GM18858 (cell line): ENCODE measurements around the gene PPFIBP1.
"Not testable (repeated sequence)": the region's sequence is repeated elsewhere in the genome, so short reads cannot be mapped to it uniquely, and the experiment has no call there.

Source experiments
- ATAC-seq: cut with Tn5 transposase; IDR thresholded peaks from one replicate; pipeline ENCODE4 v1.9.1; 2021; ENCODE audit not compliant: unreplicated experiment

Gene PPFIBP1

GRCh38 chr12:27541031-27541719 is 17.2 kb downstream of the PPFIBP1 start:
- no peak for ATAC-seq

- ATAC-seq, result no peak
Observed at GRCh38 chr12:27542628-27543027, 18.6 kb downstream of the PPFIBP1 start.

- ATAC-seq, result not testable (repeated sequence)
Observed at GRCh38 chr12:27544858-27545257, 20.9 kb downstream of the PPFIBP1 start.

GRCh38 chr12:27545665-27546064 is 21.7 kb downstream of the PPFIBP1 start:
- no peak for ATAC-seq

GRCh38 chr12:27547592-27547991 is 23.6 kb downstream of the PPFIBP1 start:
- ATAC-seq, result no peak

GRCh38 chr12:27548301-27549199 is 24.5 kb downstream of the PPFIBP1 start:
- no peak for ATAC-seq

- no peak for ATAC-seq
Observed at GRCh38 chr12:27549236-27549800, 25.3 kb downstream of the PPFIBP1 start.

- ATAC-seq, result no peak
Observed at GRCh38 chr12:27549801-27550652, 26.0 kb downstream of the PPFIBP1 start.

GRCh38 chr12:27550653-27550975 is 26.6 kb downstream of the PPFIBP1 start:
- ATAC-seq, result no peak

- no peak for ATAC-seq
Observed at GRCh38 chr12:27551172-27551840, 27.3 kb downstream of the PPFIBP1 start.

GRCh38 chr12:27552235-27552634 is 28.2 kb downstream of the PPFIBP1 start:
- no peak for ATAC-seq

- ATAC-seq, result no peak
Observed at GRCh38 chr12:27552886-27553560, 29.0 kb downstream of the PPFIBP1 start.

GRCh38 chr12:27553941-27554340 is 29.9 kb downstream of the PPFIBP1 start:
- no peak for ATAC-seq

- ATAC-seq, result no peak
Observed at GRCh38 chr12:27554421-27555186, 30.6 kb downstream of the PPFIBP1 start.

- no peak for ATAC-seq
Observed at GRCh38 chr12:27555361-27555760, 31.4 kb downstream of the PPFIBP1 start.

- ATAC-seq, result peak; percentile 69
Observed at GRCh38 chr12:27555925-27556778, 32.1 kb downstream of the PPFIBP1 start.

- ATAC-seq, result no peak
Observed at GRCh38 chr12:27560126-27560525, 36.1 kb downstream of the PPFIBP1 start.
